Panc1 (cell line): ENCODE results near the gene LHX1. TPM values are rescaled to one million over a fixed set of nuclear protein-coding genes. Genes with fewer than 3 reads are reported as not detected.

Experiments
- ATAC-seq: fragments of 200-7000 bp; cut with Tn5 transposase; 2 replicates; pipeline ENCODE4 v1.9.1; 2020; ENCODE audit warnings: mild to moderate bottlenecking, moderate library complexity
- BruUV-seq: library from RNA; stranded (reverse); fragments of 400-500 nt; replicated peaks from 2 replicates; lab custom pipeline; 2021; lab: Mats Ljungman, UMichigan
- CTCF ChIA-PET: fragments of 300-600 bp; sonication (Branson Sonifier 250); formaldehyde crosslinking; loops from one replicate; lab custom pipeline; 2022; ENCODE audit warnings: antibody characterized with exemption; lab: Charles Lee
- POLR2A ChIA-PET: fragments of 300-600 bp; sonication (Branson Sonifier 250); formaldehyde crosslinking; loops from one replicate; lab custom pipeline; 2022; ENCODE audit warnings: antibody characterized with exemption; lab: Charles Lee
- DNase-seq: peaks from one replicate; pipeline ENCODE4 v3.0.0-alpha.2; 2010; ENCODE audit warnings: low read depth, low spot score
- H3K27ac ChIP-seq: 2 replicates; pipeline ENCODE4 v1.5.1; 2011; ENCODE audit warnings: mild to moderate bottlenecking, low read length, inconsistent platforms
- H3K27me3 ChIP-seq: fragments of 200-500 bp; sonication (Bioruptor generic); 2 replicates; pipeline ENCODE4 v1.6.0; 2014; ENCODE audit warnings: low read length, inconsistent platforms; ENCODE audit not compliant: control insufficient read depth, insufficient read depth
- H3K36me3 ChIP-seq: fragments of 200-500 bp; sonication (Bioruptor generic); 2 replicates; pipeline ENCODE4 v1.5.1; 2014; ENCODE audit warnings: inconsistent platforms, mild to moderate bottlenecking, low read length, moderate library complexity; ENCODE audit not compliant: control insufficient read depth, insufficient read depth
- H3K4me1 ChIP-seq: 2 replicates; pipeline ENCODE4 v1.5.1; 2011; ENCODE audit warnings: inconsistent platforms, mild to moderate bottlenecking, low read length, moderate library complexity; ENCODE audit not compliant: control insufficient read depth, insufficient read depth
- H3K4me3 ChIP-seq, 2 experiments: 2 replicates each; pipeline ENCODE4 v1.5.1; 2011 to 2012; ENCODE audit warnings: low read depth in 2 of 2, low read length in 2 of 2, mild to moderate bottlenecking in 2 of 2, inconsistent platforms in 1 of 2, moderate library complexity in 1 of 2
- H3K9me3 ChIP-seq: fragments of 200-500 bp; sonication (Bioruptor generic); 2 replicates; pipeline ENCODE4 v1.5.1; 2014; ENCODE audit warnings: low read depth, mild to moderate bottlenecking, inconsistent platforms, low read length, moderate library complexity; ENCODE audit not compliant: control insufficient read depth, insufficient read depth
- POLR2AphosphoS5 ChIP-seq: IDR thresholded peaks from 2 replicates; pipeline ENCODE4 v1.6.1; 2012; ENCODE audit warnings: mild to moderate bottlenecking, low read depth, low read length, moderate library complexity
- SIN3A ChIP-seq: IDR thresholded peaks from 2 replicates; pipeline ENCODE4 v1.6.1; 2012; ENCODE audit warnings: low read depth, mild to moderate bottlenecking, low read length, moderate library complexity, borderline replicate concordance; ENCODE audit not compliant: insufficient read depth
- TCF7L2 ChIP-seq: IDR thresholded peaks from 2 replicates; pipeline ENCODE4 v1.6.1; 2011; ENCODE audit warnings: mild to moderate bottlenecking, low read depth, low read length, inconsistent platforms
- in situ Hi-C: cut with HindIII; loops from 2 replicates; pipeline ENCODE4 v1.10.0; 2016; ENCODE audit warnings: low sequenced_read_pairs, low pct_unique_long_range_greater_than_20kb
- intact Hi-C: fragments of 100-400 bp; cut with micrococcal nuclease; formaldehyde crosslinking; loops from one replicate; pipeline ENCODE4 v1.10.0; 2022; ENCODE audit not compliant: unreplicated experiment
- total RNA-seq: library from RNA; stranded (reverse); gene quantifications from one replicate; pipeline ENCODE4 v1.2.1, GENCODE V29; 2021; ENCODE audit not compliant: unreplicated experiment
- TF ChIP-seq, protein P1 (sequence below), 2 experiments: IDR thresholded peaks; 2 replicates each; pipeline ENCODE4 v1.6.1; 2011 to 2012; ENCODE audit warnings: low read depth in 2 of 2, control low read depth in 1 of 2, low read length in 1 of 2, mild to moderate bottlenecking in 1 of 2, moderate library complexity in 1 of 2; ENCODE audit not compliant: insufficient read depth in 1 of 2
- TF ChIP-seq, protein P2 (sequence below): fragments of 450-650 bp; IDR thresholded peaks from 2 replicates; pipeline ENCODE4 v1.5.1; 2017; ENCODE audit warnings: mild to moderate bottlenecking

The LHX1 gene
- total RNA-seq, 1 experiment from 2014 or later, result 8.6 TPM

DNA sequence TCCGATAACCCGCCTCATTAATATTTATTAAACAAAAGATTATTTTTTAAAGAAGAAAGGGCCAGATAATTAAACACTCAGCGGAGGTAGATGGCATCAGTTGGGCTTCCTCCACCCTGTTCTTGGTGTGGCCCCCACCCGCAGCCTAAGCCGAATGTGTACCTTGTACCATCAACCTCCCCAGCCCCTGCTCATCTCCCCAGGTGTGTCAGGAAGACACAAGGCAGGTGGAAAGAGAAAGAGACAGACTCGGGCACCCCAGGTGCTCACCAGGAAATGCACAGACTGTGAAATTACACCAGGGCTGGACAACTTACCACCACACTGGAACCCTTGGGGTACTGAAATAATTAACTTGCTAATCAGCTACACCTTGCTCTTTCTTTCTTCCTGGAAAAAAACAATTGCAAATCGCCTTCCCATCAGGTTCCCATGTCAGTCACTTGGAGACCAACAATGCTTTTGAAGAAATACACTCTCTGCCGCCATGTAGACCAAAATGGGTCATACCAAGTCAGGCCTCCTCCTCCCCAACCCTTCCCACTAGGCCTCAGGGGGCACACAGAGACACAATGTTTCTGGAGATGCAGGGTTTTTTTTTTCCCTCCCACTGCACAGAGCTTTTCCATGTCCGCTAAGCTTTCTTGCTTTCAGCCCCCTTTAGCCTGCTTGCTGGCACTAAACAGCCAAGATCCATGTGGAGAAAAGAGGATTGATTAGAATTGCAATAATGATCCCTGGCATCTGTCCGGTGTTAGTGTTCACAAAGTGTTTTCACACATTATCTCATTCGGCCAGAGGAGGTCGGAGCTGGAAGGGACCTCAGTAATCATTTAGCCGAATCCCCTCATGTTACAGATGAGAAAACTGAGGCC lies 8.6 kb upstream of the LHX1 start:
- no peaks in the 10 kb centered on the region for H3K27me3 ChIP-seq
- no peak for ATAC-seq
- ChIA-PET POLR2A (no interaction called here), CTCF (no interaction called here)
- H3K36me3 ChIP-seq, result no peaks in the 10 kb centered on the region
- H3K9me3 ChIP-seq, result no peaks in the 10 kb centered on the region
- no TSS peak for BruUV-seq
- intact Hi-C loops, result no loop called here
- DNase-seq, result no peak
- peaks cover 15% of the 10 kb centered on the region for H3K4me1 ChIP-seq
- no peak for TF ChIP-seq POLR2AphosphoS5
- no peak overlapping the region for H3K27ac ChIP-seq
- in situ Hi-C loops, result no loop called here
- H3K4me3 ChIP-seq, result no peak overlapping the region

DNA sequence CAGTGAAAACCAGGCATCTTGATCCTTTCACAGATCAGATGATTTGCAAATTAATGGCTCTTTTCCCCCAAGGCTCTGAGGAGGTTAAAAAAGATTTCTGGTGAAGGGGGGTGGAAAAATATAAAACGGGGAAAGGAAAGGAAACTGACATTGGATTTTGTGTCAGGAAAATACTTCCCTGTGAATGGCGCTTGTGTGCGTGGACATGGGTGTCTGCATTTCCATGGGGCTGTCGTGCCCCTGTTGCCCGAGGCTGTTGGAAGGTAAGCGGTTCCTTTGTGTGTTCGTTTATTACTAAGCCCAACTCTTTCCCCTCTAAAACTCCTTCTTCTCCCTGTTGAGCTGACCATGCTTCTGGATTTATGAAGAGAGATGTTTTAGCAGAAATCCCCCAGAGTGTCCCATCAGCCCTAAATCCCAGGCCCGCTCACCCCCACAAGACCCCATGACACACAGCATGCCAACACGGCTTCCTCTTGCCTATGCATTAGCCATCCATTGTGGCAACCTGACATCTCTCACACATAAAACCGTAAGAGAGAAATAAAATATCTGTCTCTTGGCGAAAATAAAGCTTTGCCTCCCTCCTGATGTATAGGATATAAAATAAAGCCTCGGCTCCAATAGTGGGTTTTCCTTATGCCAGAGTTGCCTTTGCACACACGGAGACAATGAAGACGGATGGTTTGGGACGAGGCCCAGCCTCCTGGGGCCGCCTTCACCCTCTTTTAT lies 7.3 kb upstream of the LHX1 start:
- TF ChIP-seq, protein P1, sequence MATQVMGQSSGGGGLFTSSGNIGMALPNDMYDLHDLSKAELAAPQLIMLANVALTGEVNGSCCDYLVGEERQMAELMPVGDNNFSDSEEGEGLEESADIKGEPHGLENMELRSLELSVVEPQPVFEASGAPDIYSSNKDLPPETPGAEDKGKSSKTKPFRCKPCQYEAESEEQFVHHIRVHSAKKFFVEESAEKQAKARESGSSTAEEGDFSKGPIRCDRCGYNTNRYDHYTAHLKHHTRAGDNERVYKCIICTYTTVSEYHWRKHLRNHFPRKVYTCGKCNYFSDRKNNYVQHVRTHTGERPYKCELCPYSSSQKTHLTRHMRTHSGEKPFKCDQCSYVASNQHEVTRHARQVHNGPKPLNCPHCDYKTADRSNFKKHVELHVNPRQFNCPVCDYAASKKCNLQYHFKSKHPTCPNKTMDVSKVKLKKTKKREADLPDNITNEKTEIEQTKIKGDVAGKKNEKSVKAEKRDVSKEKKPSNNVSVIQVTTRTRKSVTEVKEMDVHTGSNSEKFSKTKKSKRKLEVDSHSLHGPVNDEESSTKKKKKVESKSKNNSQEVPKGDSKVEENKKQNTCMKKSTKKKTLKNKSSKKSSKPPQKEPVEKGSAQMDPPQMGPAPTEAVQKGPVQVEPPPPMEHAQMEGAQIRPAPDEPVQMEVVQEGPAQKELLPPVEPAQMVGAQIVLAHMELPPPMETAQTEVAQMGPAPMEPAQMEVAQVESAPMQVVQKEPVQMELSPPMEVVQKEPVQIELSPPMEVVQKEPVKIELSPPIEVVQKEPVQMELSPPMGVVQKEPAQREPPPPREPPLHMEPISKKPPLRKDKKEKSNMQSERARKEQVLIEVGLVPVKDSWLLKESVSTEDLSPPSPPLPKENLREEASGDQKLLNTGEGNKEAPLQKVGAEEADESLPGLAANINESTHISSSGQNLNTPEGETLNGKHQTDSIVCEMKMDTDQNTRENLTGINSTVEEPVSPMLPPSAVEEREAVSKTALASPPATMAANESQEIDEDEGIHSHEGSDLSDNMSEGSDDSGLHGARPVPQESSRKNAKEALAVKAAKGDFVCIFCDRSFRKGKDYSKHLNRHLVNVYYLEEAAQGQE (IDR thresholded peaks at IDR 0.05; ENCODE audit: insufficient read depth in 1 of 2, low read depth in 2 of 2, low read length in 1 of 2), result no peak
- no peak for TF ChIP-seq TCF7L2
- no peak for TF ChIP-seq POLR2AphosphoS5
- no peak for TF ChIP-seq SIN3A
- TF ChIP-seq, protein P2, sequence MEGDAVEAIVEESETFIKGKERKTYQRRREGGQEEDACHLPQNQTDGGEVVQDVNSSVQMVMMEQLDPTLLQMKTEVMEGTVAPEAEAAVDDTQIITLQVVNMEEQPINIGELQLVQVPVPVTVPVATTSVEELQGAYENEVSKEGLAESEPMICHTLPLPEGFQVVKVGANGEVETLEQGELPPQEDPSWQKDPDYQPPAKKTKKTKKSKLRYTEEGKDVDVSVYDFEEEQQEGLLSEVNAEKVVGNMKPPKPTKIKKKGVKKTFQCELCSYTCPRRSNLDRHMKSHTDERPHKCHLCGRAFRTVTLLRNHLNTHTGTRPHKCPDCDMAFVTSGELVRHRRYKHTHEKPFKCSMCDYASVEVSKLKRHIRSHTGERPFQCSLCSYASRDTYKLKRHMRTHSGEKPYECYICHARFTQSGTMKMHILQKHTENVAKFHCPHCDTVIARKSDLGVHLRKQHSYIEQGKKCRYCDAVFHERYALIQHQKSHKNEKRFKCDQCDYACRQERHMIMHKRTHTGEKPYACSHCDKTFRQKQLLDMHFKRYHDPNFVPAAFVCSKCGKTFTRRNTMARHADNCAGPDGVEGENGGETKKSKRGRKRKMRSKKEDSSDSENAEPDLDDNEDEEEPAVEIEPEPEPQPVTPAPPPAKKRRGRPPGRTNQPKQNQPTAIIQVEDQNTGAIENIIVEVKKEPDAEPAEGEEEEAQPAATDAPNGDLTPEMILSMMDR, result no peak
- CTCF ChIA-PET, result no interaction called here
- no peak for ATAC-seq
- no TSS peak for BruUV-seq
- in situ Hi-C loops (no loop called here), intact Hi-C loops (no loop called here)
- DNase-seq, result no peak
- H3K4me1 ChIP-seq, result peaks cover 12% of the 10 kb centered on the region
- POLR2A ChIA-PET, result interaction anchor here (0.6 kb wide), 1 partner anchor 11 kb away, joined by 12 read pairs; no protein-coding TSS in a partner anchor
- no peaks in the 10 kb centered on the region for H3K9me3 ChIP-seq
- no peak overlapping the region for H3K27ac ChIP-seq
- no peaks in the 10 kb centered on the region for H3K27me3 ChIP-seq
- H3K36me3 ChIP-seq, result no peaks in the 10 kb centered on the region
- H3K4me3 ChIP-seq, result no peak overlapping the region
